SHP77 (cell line): ENCODE measurements around the gene PRR9.

Experiments
- DNase-seq, 2 experiments: peaks; one replicate each; lab custom pipeline; 2025; lab: John Stamatoyannopoulos, UW

Gene PRR9

DNA sequence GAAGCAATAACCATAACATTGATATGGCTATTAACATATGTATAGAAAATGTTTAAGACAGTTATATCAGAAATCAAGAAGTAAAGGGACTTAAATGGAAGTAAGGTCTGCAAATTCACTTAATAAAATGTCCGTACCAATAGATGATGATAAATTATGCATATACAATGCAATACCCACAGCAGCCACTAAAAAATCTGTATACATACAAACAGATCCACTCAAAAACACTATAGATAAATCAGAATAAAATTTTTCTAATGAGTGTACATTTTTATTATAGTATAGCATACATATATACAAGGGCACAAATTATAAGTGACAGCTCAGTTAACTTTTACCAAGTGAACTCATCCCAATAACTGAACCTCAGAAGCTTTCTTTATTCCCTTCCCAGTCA, 48.1 kb downstream of the PRR9 start:
- no peak for DNase-seq
